Measurements from ENCODE around the gene MT1HL1. TPM values are rescaled to one million over a fixed set of nuclear protein-coding genes. Genes with fewer than 3 reads are reported as not detected.

The MT1HL1 gene
- total RNA-seq (2014; rRNA removed; shearing (Covaris generic)): not detected in 2 replicates
- polyA plus RNA-seq (2015; cell fraction: cytosol; rRNA removed): not detected in 2 replicates
- polyA plus RNA-seq (2015; cell fraction: nucleus; rRNA removed): not detected in 2 replicates

- DNase-seq (ENCODE audit: low read depth, low spot score): no peak
Observed at GRCh38 chr1:237004116-237004515, at the start of gene MT1HL1. Gene MT1HL1, minus strand, starts transcription at chr1:237004441. Its CDS starts 69 bp downstream, at chr1:237004372.

GRCh38 chr1:237050915-237051314 lies 46.7 kb upstream of the MT1HL1 start:
- no peak for DNase-seq (ENCODE audit: low read depth, low spot score)
- in situ Hi-C loops (cut with HindIII; ENCODE audit: low pct_unique_long_range_greater_than_20kb, low sequenced_read_pairs): no loop called here

More at GRCh38 chr1:237004116-237004515, at the start of gene MT1HL1:
- in situ Hi-C loops (cut with HindIII; ENCODE audit: low pct_unique_long_range_greater_than_20kb, low sequenced_read_pairs): no loop called here

- DNase-seq (ENCODE audit: low read depth, low spot score): no peak
Observed at GRCh38 chr1:237050185-237050584, 45.9 kb upstream of the MT1HL1 start.

GRCh38 chr1:237048803-237049202 lies 44.6 kb upstream of the MT1HL1 start:
- DNase-seq (ENCODE audit: low read depth, low spot score): no peak
- in situ Hi-C loops (cut with HindIII; ENCODE audit: low pct_unique_long_range_greater_than_20kb, low sequenced_read_pairs): no loop called here

More at GRCh38 chr1:237050185-237050584, 45.9 kb upstream of the MT1HL1 start:
- in situ Hi-C loops (cut with HindIII; ENCODE audit: low pct_unique_long_range_greater_than_20kb, low sequenced_read_pairs): no loop called here

GRCh38 chr1:237045278-237046016 lies 41.2 kb upstream of the MT1HL1 start:
- DNase-seq (ENCODE audit: low read depth, low spot score): no peak
- in situ Hi-C loops (cut with HindIII; ENCODE audit: low pct_unique_long_range_greater_than_20kb, low sequenced_read_pairs): no loop called here

- in situ Hi-C loops (cut with HindIII; ENCODE audit: low pct_unique_long_range_greater_than_20kb, low sequenced_read_pairs): no loop called here
- no peak for DNase-seq (ENCODE audit: low read depth, low spot score)
Observed at GRCh38 chr1:237043846-237044636, 39.8 kb upstream of the MT1HL1 start.

GRCh38 chr1:237042892-237043576 lies 38.8 kb upstream of the MT1HL1 start:
- DNase-seq (ENCODE audit: low read depth, low spot score): no peak
- in situ Hi-C loops (cut with HindIII; ENCODE audit: low pct_unique_long_range_greater_than_20kb, low sequenced_read_pairs): no loop called here

- in situ Hi-C loops (cut with HindIII; ENCODE audit: low pct_unique_long_range_greater_than_20kb, low sequenced_read_pairs): no loop called here
Observed at GRCh38 chr1:237042526-237042891, 38.3 kb upstream of the MT1HL1 start.

GRCh38 chr1:237041795-237042525 lies 37.7 kb upstream of the MT1HL1 start, which contains the start of gene RYR2:
Gene RYR2, plus strand, starts transcription at chr1:237042184. Its CDS starts 338 bp downstream, at chr1:237042522.
- no peak for DNase-seq (ENCODE audit: low read depth, low spot score)
- in situ Hi-C loops (cut with HindIII; ENCODE audit: low pct_unique_long_range_greater_than_20kb, low sequenced_read_pairs): no loop called here

More at GRCh38 chr1:237042526-237042891, 38.3 kb upstream of the MT1HL1 start:
- DNase-seq (ENCODE audit: low read depth, low spot score): no peak

GRCh38 chr1:237041461-237041794 lies 37.2 kb upstream of the MT1HL1 start:
- DNase-seq (ENCODE audit: low read depth, low spot score): no peak
- in situ Hi-C loops (cut with HindIII; ENCODE audit: low pct_unique_long_range_greater_than_20kb, low sequenced_read_pairs): no loop called here

- in situ Hi-C loops (cut with HindIII; ENCODE audit: low pct_unique_long_range_greater_than_20kb, low sequenced_read_pairs): no loop called here
- DNase-seq (ENCODE audit: low read depth, low spot score): no peak
Observed at GRCh38 chr1:237040823-237041222, 36.6 kb upstream of the MT1HL1 start.

- in situ Hi-C loops (cut with HindIII; ENCODE audit: low pct_unique_long_range_greater_than_20kb, low sequenced_read_pairs): no loop called here
- DNase-seq (ENCODE audit: low read depth, low spot score): no peak
Observed at GRCh38 chr1:237038211-237038610, 34.0 kb upstream of the MT1HL1 start.

GRCh38 chr1:237035759-237036158 lies 31.5 kb upstream of the MT1HL1 start:
- in situ Hi-C loops (cut with HindIII; ENCODE audit: low pct_unique_long_range_greater_than_20kb, low sequenced_read_pairs): no loop called here
- DNase-seq (ENCODE audit: low read depth, low spot score): no peak

GRCh38 chr1:237033804-237034203 lies 29.6 kb upstream of the MT1HL1 start:
- in situ Hi-C loops (cut with HindIII; ENCODE audit: low pct_unique_long_range_greater_than_20kb, low sequenced_read_pairs): no loop called here
- no peak for DNase-seq (ENCODE audit: low read depth, low spot score)

GRCh38 chr1:237033061-237033460 lies 28.8 kb upstream of the MT1HL1 start:
- no peak for DNase-seq (ENCODE audit: low read depth, low spot score)
- in situ Hi-C loops (cut with HindIII; ENCODE audit: low pct_unique_long_range_greater_than_20kb, low sequenced_read_pairs): no loop called here

- no peak for DNase-seq (ENCODE audit: low read depth, low spot score)
- in situ Hi-C loops (cut with HindIII; ENCODE audit: low pct_unique_long_range_greater_than_20kb, low sequenced_read_pairs): no loop called here
Observed at GRCh38 chr1:237032029-237032428, 27.8 kb upstream of the MT1HL1 start.

GRCh38 chr1:237031480-237031879 lies 27.2 kb upstream of the MT1HL1 start:
- no peak for DNase-seq (ENCODE audit: low read depth, low spot score)
- in situ Hi-C loops (cut with HindIII; ENCODE audit: low pct_unique_long_range_greater_than_20kb, low sequenced_read_pairs): no loop called here

All from SK-MEL-5 (cell line).